ENCODE measurements around the gene PSD.

The PSD gene

DNA sequence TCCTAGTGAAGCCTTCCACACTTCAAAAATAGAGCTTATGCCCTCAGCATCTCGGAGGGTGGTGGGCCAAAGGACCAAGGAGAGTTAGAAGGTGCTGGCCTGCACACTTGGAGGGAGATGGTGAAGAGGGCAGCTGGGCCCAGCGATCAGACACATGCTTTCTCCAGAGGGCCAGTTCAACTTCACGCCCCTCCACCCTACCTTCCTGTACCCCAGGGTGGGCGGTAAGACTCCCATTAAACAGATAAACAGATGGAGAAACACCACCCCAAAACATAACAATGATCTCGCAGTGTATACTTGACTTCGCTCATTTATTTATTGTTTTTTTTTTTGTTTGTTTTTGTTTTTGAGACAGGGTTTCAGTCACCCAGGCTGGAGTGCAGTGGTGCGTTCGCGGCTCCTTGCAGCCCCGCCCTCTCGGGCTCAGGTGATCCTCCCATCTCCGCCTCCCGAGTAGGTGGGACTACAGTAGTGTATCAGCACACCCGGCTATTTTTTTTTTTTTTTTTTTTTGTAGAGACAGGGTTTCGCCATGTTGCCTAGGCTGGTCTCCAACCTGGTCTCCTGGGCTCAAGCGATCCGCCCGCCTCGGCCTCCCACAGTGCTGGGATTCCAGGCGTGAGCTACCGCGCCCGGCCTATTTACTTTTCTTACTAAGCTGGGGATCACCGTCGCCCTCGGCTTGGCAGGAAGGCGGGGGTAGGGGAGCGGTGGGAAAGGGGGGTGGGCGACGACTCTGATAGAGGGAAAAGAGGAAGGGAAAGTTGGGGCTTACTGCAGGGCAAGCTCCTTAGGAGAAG, 30.9 kb upstream of the PSD start:
- DNase-seq (ENCODE audit: extremely low read depth in 1 of 2, low read depth in 1 of 2) = peak; percentile 66 to 83

DNA sequence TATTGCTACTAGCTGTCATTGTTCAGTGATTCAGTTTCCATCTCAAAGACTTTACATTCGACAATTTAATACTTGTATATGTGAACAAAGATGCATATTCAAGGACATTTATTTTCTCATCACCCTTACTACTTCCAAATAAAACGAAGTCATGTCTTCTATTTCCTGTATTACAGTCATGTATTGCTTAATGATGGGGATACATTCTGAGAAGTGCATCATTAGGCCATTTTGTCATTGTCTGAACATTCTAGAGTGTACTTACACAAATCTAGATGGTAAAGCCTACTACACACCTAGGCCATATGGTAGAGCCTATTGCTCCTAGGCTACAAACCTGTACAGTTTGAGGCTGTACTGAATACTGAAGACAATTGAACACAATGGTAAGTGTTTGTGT, 26.3 kb upstream of the PSD start:
- no peak for DNase-seq (ENCODE audit: extremely low read depth in 1 of 2, low read depth in 1 of 2)

DNA sequence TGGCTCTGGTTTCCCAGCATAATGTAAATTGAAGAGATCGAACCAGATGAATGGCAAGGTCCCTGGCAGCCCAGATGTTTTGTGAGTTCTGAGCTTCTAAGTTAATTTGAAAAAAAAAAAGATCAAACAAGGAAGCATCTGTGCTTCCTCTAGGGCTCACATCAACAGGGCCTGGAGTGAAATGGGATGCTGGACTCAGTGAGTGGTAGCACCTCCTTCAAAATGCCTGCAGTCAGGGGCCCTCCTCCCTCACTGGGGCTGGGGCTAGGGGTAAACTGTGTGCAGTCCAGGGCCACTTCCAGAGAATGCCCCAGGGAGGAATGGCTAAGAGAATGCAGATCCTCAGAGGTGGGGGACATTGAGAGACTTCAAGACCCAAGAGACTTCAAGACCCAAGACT, 19.8 kb upstream of the PSD start:
- DNase-seq (ENCODE audit: extremely low read depth in 1 of 2, low read depth in 1 of 2) = no peak

DNA sequence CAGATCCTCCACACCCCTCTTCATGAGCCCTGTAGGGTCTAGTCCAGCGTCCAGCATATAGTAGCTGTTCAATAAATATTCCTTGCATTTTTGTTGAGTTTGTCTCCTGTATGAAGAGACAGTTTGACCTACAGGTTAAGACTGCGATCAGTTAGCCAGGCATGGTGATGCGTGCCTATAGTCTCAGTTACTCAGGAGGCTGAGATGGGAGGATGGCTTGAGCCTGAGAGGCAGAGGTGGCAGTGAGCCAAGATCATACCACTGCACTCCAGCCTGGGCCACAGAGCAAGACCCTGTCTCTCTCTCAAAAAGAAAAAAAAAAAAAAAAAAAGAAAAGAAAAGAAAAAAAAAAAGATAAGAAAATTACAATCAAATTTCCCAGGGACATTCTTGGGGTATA, 18.9 kb upstream of the PSD start:
- DNase-seq (ENCODE audit: extremely low read depth in 1 of 2, low read depth in 1 of 2) = no peak

DNA sequence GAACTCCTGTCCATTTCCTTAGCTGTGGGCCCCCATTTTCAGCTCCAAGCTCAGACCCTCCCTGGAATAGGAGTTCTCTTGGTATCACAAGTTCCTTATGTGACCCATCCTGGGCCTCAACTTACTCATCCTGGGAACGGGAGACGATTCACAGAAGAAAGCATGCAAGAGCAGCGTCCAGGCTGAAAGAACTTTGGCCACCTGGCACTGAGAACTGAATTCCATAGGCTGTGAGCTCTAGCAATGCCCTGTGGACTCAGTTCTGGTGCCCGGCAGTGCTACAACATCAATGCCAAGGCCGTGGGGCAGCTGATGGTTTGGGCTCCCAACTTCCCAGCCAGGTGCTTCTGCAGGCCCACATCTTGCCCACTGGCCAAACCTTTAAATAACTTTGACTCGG, 17.7 kb upstream of the PSD start:
- DNase-seq (ENCODE audit: extremely low read depth in 1 of 2, low read depth in 1 of 2) = no peak

DNA sequence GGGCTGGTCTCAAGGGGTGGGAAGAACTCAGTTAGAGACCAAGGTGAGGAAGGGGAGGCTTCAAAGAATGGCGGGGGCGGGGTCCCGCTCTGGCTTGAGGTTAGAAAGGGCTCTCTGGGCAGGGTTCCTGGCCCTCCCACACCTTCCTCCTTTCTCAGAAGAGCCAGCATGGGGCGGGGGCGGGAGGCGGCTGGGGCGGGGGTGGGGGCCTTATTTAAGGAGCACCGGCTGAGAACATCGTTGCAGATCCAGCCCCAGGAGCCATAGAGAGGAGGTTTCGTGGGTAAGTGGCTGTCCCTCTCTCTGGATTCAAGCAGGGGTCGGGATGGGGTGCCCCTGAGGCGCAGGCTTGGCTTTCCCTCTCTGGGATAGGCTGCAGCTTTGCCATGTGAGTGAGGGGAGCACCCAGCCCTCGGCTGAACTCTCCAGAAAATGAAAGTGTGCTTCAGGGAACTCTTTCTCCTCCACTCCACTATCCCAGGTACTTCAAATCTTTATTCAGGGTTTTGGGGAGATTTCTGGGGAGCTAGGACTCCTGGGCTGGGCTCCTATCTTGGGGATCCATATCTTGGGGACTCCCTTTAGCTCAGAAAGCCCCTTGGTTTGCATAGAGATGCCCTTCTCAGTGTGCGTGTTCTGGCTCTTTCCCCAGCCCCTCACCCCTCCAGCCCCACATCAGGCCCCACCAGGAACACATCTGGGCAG, 17.1 kb upstream of the PSD start:
- peak in 1 of 2 donors; percentile 50 for DNase-seq (ENCODE audit: extremely low read depth in 1 of 2, low read depth in 1 of 2)

DNA sequence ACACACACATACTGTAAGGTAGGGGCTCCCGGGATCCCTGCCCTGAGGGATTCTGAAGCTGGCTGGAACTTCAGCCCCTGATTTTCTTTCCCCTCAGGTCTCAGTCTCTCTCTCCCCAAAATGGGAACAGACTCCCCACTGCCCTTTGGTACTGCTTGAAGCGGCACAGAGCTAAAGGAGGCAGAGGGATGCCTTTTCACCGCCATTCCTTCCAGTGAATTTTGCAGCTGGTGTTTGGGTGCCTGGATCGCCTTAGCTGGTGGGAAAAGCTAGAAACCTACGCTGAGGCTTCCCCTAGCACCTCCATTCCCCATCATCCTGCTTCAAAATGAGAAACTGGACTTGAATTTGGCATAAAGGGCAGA, 16.5 kb upstream of the PSD start:
- DNase-seq (ENCODE audit: extremely low read depth in 1 of 2, low read depth in 1 of 2) = no peak

DNA sequence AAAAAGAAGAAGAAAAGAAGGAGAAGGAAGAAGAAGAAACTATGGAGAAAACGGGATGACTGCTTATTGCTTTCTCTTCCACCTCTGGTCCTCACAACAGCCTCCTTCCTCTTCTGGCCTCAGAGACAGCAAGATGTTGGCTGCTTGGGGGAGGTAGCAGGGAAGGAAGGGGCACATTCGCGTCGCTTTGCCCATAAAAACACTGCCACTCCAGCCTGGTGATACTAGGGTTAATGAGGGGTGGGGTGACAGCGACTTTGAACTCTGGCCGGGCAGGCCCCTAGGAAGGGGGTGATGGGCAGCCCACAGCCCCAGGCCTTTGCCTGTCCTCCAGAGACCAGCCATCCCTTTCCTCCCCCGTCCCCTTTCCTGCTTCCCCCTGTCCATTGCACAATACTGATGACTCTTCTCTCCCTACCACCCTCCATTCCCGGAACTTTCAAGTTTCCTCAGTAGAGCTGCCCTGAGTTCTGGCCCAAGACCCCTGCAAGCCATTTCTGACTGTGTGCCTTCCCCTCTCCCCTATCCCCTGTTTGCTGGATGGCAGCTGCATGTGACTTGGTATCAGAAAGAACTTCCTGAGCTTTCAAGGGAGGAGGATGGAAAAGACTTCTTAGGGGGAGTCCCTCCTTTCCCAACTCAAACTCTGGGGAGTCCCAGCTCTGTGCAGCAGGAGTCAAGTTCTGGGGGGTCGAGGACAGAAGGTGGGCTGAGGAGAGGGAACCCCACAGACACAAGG, 16.0 kb upstream of the PSD start:
- no peak for DNase-seq (ENCODE audit: extremely low read depth in 1 of 2, low read depth in 1 of 2)

DNA sequence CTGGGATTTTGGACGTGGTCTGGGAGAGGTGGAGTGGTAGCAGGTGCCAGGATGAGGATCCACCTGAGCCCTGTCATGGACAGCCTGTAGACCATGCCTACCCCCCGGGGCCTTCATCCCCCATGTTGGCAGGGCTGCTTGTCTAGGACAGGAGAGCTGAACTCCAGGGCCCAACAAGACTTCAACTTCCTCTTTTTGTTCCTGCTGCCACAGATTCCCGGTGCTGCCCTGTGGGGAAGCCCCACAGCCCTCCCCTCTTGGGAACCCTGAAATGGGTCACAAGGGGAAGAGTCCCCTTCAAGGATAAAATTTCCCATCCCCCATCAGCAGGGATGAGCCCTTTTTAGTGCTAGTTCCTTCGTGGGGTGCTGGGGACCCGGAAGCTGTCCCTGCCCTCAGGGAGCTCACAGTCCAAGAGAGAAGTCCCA, 15.0 kb upstream of the PSD start:
- DNase-seq (ENCODE audit: extremely low read depth in 1 of 2, low read depth in 1 of 2) = no peak

DNA sequence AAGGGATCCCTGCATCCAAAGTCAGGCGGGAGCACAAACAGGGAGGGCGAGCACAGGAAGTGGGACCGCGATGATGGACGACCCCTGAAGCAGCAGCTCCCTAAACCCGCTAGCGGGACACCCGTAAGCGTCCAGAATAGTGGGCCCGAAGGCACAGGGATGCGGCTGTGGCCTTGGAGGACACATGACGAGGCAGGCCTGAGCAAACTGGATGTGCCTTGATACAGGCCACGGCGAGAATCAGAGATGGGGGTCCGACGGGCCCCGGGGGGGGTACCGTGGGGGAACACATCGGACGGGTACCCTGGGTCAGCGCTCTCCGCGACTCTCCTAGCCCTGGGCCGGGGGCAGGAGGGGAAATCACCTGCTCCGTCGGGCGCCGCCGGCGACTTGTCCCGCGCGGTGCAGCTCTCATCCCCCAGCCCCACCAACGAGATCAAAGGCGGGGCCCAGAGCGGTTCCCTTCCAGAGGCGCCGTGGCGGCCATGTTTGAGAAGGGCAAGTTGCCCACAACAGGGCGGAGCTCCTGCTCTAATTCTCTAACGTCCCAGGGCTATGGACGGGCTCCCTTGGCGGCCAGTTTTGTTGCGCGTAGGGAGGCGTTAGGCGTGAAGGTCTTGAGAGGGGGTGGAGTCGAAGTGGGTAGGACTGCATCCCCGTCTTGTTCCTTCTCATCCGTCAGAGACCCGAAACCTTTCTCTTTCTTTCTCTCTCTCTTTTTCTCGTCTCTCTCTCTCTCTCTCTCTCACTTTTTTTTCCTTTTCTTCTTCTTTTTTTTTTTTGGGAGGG, 13.8 kb upstream of the PSD start, which contains the start of gene CUEDC2:
TSS of gene CUEDC2 (minus strand) at position 413 of the 789 bp plus-strand sequence. CDS start 7,386 bp downstream, outside the sequence.
- DNase-seq (ENCODE audit: extremely low read depth in 1 of 2, low read depth in 1 of 2) = peak; percentile 90 to 93

DNA sequence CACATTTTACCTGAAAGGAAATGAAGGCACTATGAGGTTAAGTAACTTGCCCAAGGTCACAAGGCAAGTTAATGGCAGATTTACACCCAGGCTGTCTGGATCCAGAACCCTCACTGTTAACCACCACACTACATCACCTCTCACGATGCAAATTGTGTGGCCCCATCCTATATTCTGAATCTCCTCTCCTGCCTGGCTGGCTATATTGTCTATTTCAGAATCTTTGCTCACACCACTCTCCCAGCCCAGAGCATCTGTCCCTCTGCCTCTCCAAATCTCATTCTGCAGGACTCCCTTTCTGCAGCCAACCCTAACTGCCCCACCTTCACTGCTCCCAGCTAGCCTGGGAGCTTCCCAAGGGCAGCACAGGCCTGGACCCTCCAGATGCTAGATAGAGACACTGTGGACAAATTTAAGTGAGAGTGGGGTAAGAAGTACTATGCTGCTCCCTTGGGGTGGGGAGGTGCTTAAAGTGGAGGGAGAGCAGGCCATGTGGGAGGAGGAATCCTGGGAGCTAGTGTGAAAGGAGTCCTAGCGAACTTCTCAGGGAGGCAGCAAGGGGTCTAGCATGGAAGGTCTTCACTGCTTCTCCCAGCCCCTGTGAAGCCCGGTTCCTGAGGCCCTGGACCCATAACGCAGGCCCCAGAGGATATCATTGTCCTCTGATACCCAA, 13.0 kb upstream of the PSD start:
- DNase-seq (ENCODE audit: extremely low read depth in 1 of 2, low read depth in 1 of 2) = no peak

DNA sequence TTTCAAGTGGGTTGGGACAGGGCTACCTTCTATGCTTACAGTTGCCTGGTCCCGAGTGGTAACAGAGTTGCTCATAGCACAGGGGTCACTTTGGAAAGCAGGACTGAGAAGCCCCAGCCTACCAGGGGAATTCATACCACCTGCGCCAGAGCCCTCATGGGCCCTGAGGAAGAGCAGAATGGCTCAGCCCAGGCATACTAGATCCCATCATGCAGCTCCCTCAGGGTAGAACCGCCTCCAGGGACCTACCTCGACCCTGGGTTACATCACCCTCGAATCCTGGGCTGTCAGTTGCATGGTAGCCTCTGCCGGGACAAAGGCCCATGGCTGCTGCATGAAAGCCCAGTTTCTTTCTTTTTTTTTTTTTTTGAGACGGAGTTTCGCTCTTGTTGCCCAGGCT, 10.9 kb upstream of the PSD start:
- no peak for DNase-seq (ENCODE audit: extremely low read depth in 1 of 2, low read depth in 1 of 2)

DNA sequence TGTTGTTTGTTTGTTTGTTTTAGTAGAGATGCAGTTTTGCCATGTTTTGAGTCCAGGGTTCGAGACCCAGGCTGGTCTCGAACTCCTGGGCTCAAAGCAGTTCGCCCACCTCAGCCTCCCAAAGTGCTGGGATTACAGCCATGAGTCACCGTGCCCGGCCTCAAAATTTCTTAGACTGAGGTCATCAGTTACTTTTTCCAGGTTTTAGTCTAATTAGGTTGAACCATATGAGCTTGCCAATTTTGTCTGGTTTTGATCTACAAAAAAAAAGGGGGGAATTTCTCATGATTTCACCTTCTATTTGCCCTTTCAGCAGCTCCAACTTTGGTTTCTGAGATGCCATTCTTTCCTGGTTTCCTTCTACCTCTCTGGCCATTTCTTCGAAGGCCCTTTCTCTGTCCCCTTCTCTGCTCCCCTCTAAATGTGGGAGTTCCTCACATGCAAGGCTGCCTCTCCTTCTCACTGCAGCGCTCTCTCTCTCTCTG, 8.3 kb upstream of the PSD start:
- DNase-seq (ENCODE audit: extremely low read depth in 1 of 2, low read depth in 1 of 2) = no peak

DNA sequence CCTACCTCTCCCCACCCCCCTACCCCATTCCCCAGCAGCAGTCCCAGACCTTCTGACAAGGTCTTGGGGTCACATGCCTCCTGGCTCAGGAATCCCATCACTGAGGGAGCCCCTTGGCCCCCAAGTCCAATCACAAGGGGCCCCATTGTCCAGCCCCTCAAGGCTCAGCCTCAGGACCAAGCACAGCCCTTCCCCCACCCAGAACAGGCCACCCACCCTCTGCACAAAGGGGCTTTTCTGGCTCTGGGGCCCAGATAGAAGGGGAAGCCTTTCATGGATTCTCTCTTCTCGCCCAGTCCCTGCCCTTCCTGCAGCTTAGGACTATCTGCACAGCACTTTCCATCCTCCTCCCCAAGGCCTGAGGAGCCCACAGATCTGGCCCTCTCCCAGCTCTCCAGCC, 6.9 kb upstream of the PSD start:
- DNase-seq (ENCODE audit: extremely low read depth in 1 of 2, low read depth in 1 of 2) = no peak

DNA sequence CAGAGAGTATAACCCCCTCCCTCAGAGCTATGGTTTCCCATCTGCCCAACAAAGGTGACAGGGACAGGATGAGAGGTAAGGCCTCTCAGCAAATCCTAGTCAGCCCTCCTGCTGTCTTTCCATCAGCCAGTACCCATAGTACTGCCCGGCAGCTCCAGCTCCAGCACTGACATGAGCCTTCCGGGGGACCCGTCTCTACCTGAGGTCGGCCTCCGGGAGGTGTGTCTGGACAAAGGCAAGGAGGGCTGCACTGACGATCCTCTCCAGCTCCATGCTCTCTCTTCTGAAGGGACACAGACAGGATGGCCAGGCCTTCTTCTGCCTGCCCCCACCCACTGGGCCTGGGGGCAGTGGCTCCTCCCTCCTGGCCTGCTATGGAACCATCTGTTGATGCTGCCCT, 6.3 kb upstream of the PSD start:
- DNase-seq (ENCODE audit: extremely low read depth in 1 of 2, low read depth in 1 of 2) = no peak

DNA sequence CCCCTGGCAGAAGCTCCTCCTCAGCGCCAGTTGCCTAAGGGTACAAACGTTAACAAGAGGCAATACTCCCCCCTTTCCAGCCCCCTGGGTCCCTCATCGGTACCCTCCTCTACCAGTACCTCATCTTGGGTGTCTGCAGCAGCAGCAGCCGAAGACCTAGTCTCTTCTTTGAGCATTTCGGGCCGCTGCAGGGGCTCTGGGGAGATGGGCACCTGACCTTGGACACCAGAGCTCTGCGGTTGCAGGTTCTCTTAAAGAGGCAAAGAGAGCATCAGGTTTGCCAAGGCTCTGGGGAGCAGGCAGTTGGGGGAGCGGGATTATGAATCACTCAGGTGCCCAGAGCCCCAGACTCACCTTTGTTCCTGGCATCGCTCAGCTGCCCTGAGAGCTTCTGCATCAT, 5.6 kb upstream of the PSD start:
- no peak for DNase-seq (ENCODE audit: extremely low read depth in 1 of 2, low read depth in 1 of 2)

DNA sequence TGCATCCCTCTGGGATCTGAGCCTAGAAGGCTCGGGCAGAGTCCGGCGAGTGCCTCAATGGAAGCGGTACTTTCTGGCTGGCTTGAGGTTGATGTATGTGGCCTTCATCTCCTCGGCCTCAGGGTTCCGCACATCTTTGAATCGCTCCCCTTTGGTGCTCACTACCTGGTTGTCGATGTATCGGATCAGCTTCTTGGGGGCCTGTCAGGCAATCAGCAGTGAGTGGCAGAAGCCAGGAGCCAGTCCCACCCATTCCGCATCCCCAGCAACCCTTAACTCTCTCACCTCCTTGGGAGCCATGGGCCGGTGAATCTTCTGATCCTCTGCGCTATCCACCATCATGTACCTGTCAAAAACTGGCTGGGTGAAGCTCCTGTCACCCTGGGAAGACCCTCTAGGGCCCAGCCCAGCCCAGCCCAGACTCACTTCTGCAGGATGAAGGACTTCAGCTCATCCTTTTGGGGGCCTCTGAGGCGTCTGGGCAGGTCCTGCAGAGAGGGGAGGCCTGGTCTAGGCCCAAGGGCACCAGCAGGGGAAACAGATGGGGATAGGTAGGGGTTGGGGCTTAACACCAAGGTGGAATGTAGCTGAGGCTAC, 4.9 kb upstream of the PSD start:
- DNase-seq (ENCODE audit: extremely low read depth in 1 of 2, low read depth in 1 of 2) = no peak

DNA sequence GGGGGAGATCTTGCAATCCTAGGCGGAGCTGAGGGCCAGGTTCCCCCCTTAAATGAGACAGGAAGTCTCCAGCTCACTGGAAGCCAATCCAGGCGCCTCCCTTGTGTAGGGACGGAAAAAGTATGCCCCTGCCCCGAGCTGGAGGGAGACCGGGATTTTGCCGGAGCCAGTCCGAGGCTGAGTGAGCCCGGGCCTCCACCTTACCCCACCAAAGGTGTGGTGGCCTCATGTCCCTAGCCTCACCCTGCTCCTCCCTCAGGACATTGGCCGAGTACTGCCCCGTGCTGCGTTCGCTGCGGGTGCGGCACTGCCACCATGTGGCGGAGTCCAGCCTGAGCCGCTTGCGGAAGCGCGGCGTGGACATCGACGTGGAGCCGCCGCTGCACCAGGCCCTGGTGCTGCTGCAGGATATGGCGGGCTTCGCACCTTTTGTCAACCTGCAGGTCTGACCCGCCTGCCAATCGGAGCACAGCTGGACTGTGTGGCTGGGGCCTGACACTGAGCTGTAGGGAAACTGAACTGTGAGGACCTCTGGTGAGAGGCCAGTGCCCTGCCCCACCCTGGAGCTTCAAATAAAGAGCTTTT, 4.1 kb upstream of the PSD start:
- DNase-seq (ENCODE audit: extremely low read depth in 1 of 2, low read depth in 1 of 2) = no peak

DNA sequence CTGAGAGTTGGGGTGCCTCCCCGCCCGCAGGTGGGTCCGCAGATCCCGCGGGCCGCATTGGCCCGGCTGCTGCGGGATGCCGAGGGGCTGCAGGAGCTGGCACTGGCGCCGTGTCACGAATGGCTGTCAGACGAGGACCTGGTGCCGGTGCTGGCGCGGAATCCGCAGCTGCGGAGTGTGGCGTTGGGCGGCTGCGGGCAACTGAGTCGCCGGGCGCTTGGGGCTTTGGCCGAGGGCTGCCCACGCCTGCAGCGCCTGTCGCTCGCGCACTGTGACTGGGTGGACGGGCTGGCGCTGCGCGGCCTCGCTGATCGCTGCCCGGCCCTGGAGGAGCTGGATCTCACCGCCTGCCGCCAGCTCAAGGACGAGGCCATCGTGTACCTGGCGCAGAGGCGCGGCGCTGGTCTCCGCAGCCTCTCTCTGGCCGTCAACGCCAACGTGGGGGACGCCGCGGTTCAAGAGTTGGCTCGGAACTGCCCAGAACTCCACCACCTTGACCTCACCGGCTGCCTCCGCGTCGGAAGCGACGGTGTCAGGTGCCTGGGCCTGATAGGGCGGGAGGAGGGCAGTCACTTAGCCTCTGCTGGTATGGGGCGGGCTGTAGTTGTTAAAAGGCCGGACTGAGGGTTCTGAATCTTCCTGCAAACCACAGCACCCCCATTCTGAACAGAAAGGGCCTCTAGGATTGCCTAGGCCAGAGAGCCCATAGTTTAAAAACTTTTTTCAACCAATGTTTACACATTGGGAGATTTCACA, 3.4 kb upstream of the PSD start:
- no peak for DNase-seq (ENCODE audit: extremely low read depth in 1 of 2, low read depth in 1 of 2)

All from stimulated activated CD8-positive, alpha-beta memory T cell treated with anti-CD3 and anti-CD28 coated beads, Interleukin-7, amount 100 ng/mL, for 48 hours (primary cell).